Hematopoietic multipotent progenitor cell treated with erythropoietin and hydrocortisone succinate and interleukin-3 and kit ligand, for 6 days (in vitro differentiated cells): ENCODE measurements around the gene BTN1A1.
A peak's percentile ranks its signal among the peaks of the same experiment; 100 is the strongest.
"Not testable (repeated sequence)": the region's sequence is repeated elsewhere in the genome, so short reads cannot be mapped to it uniquely, and the experiment has no call there.

Experiments
- DNase-seq: peaks from one replicate; pipeline ENCODE4 v3.0.0-alpha.2; 2015

The BTN1A1 gene

GRCh38 chr6:26538572-26538902 is 38.4 kb downstream of the BTN1A1 start:
- no peak for DNase-seq

DNA sequence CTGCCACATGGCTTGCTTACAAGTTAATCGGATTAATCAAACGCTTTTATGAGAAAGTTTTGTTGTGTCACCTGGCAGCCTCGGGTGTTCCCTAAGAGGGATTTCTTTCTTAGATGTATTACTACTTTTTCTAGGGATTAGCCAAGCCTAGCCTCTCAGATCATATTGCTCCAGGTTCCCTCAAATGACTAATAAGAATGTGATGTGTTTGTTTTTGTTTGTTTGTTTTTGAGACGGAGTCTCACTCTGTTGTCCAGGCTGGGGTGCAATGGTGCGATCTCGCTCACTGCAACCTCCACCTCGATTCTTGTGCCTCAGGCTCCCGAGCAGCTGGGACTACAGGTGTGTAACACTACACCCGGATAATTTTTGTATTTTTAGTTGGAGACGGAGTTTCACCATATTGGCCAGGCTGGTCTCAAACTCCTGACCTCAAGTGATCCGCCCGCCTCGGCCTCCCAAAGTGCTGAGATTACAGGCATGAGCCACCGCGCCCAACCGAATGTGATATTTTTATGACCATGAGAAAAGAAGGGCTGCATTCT is 39.0 kb downstream of the BTN1A1 start:
- no peak for DNase-seq

DNA sequence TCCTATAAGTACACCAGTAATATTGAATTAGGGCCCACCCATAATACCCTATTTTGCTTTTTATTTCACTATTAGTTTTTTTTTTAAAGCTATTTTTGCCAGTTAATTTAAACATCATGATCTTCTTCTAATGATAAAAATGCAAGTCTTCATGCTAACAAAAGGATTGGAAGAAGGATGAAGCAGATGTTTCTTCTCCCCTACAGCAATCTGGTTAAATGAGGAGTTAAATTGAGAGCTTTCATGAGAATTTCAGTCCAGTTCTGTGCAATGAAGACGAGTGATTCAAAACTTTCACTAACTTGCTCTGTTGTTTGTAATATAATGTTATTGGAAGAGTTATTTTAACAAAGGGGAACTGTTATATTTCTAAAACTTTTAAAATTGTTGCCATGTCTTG is 41.5 kb downstream of the BTN1A1 start:
- DNase-seq: no peak

- DNase-seq: peak; percentile 61
These were observed 43.9 kb downstream of the BTN1A1 start for GRCh38 chr6:26543953-26544352.

GRCh38 chr6:26544473-26544872 is 44.4 kb downstream of the BTN1A1 start:
- no peak for DNase-seq

GRCh38 chr6:26545627-26546026 is 45.5 kb downstream of the BTN1A1 start:
- no peak for DNase-seq

DNA sequence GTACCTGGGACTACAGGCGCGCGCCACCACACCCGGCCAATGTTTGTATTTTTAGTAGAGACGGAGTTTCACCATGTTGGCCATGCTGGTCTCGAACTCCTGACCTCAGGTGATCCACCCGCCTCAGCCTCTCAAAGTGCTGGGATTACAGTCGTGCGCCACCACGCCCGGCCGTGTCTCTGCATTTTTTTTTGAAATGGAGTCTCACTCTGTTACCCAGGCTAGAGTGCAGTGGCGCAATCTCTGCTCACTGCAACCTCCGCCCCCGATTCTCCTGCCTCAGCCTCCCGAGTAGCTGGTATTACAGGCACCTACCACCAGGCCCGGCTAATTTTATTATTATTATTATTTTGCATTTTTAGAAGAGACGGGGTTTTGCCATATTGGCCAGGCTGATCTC is 47.3 kb downstream of the BTN1A1 start:
- DNase-seq: not testable (repeated sequence)

GRCh38 chr6:26550250-26550993 is 50.3 kb downstream of the BTN1A1 start:
- peak; percentile 81 for DNase-seq

DNA sequence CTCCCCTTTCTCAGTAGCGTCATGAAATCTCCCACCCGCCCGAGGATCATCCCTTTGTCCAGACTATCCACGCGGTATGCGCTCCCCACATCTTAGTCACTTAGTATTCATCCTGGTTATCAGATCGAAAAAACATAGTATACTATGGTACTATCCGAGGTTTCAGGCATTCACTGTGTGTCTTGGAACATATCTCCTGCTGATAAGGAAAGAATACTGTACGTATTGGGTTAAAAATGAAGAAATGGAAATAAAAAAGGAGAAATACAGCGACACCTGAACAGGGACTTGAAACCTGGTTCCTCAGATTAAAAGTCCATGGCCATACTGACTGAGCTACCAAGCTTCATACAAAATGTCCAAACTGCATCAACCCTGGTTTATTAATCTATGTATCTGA is 52.1 kb downstream of the BTN1A1 start:
- no peak for DNase-seq

- DNase-seq: peak; percentile 19
These were observed 52.6 kb downstream of the BTN1A1 start for GRCh38 chr6:26552640-26553188.

DNA sequence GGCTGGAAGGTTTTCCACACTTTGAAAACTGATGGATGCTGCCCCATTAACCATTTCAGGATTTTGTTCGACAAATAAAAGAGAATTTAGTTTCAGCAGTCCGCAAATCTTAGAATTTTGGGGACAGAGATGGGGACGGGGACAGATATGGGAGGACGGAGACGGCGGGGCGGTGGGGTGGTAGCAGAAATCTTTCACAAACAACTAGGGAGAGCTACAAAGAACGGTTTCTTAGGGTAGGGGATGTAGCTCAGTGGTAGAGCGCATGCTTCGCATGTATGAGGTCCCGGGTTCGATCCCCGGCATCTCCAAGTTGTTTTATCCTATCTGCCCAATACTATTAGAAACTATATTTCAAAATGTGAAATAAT is 53.1 kb downstream of the BTN1A1 start:
- peak; percentile 88 for DNase-seq

DNA sequence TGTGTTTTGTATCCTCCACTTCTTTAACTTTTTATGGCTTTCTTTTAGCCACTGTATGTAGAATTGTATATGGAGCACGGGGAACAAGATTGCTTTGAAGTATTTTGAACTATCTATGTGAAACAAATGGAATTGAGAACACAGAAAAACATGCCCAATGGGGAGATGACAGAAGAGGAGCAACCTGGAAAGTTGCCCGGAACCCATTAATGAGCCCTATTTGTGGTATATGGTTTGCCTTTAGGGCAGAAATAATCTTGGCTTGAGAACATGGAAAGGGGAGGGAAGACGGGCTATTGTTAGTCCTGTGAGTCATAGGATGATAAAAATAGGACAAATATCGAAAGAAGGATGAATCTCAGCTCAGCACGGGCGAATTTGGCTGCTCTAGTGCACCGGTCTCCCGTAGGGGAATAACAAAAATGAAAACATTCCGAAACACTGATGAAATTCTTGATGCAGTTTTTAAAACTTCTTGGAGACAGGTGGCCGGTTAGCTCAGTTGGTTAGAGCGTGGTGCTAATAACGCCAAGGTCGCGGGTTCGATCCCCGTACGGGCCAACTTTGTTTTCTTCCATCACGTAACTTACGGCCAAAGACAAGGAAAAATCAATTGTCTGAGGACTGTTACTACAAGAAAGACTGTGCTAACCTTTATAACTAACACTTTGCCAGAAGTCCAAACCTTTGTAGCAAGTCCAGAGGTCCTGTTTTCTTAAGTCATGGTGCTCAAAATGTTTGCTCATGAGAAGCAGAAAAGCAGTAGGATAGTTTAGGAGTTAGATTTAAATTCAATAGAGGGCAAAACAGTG is 53.7 kb downstream of the BTN1A1 start:
- DNase-seq: peak; percentile 90

- no peak for DNase-seq
These were observed 54.3 kb downstream of the BTN1A1 start for GRCh38 chr6:26554447-26554696.

- DNase-seq: peak; percentile 87
These were observed 54.8 kb downstream of the BTN1A1 start for GRCh38 chr6:26554697-26555504.

GRCh38 chr6:26555505-26556262 is 55.6 kb downstream of the BTN1A1 start:
- no peak for DNase-seq

DNA sequence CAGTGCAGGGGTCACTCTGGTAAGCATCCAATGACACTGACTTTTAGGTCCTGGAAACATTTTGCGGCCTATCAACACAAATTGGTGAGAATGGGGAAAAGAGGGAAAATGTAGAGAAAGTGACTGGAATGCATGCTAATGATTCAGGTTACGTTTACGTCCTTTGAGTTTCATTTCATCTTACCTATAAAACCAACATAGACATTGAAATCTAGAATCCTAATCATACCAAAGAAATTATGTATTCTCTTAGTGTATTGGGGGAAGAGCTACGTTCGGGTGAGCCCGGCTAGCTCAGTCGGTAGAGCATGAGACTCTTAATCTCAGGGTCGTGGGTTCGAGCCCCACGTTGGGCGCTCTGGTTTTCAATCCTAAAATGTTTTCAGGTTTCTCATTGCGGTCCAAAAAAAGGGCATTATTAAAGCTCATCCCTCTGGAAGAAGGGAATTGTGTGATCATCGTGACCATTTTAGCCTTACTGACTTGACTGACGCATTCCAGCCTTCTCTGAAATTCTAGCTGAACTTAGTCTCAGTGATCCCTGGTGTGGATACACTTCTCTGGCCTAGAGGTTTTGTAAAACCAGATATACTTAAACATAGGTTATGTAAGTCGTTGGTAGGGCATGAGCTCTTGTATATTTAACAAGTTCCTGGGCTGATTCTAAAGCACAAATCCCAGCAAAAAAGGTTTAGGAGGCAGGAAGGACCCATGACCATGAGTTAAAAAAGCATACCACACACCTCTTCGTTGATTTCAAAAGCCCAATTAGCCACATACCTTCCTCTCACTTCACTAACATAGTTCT is 56.4 kb downstream of the BTN1A1 start:
- DNase-seq: peak; percentile 86
